ENCODE results near the gene CCDC107. TPM values are rescaled to one million over a fixed set of nuclear protein-coding genes. Genes with fewer than 3 reads are reported as not detected.
"Not testable (repeated sequence)": the region's sequence is repeated elsewhere in the genome, so short reads cannot be mapped to it uniquely, and the experiment has no call there.

Gene CCDC107
- total and polyA plus RNA-seq, 4 donors = 5.4 to 20.2 (median 10.4) TPM

DNA sequence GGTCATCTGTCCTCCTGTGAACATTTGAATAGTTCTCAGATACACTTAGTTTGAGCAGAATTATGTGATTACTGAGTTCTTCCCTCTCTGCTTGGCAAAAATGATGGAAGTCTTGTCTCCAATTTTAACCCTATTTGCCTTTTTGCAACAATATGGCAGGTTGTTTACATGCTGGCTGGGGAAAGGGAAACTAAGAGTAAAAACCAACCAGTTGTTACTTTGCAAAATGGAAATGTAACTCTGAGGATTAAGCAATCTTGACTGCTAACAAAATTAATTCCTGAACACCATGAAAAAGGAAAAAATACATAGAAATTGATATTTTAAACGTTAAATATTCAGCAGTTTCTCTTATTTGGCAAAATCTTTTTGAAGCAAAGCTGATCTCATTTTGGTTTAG lies 18.5 kb upstream of the CCDC107 start:
- no peaks in the 10 kb centered on the region for H3K27me3 ChIP-seq (ENCODE audit: control insufficient read depth in 4 of 4, insufficient read depth in 4 of 4, low read length in 3 of 4)
- no peak overlapping the region for H3K27ac ChIP-seq (ENCODE audit: low read depth in 1 of 2, low read length in 2 of 2)
- no peaks in the 10 kb centered on the region for H3K9me3 ChIP-seq (ENCODE audit: control insufficient read depth in 4 of 4, low read length in 3 of 4)
- 89% methylated on average over 1 of the region's 1 CpG for WGBS
- no peak for DNase-seq (ENCODE audit: low spot score)
- no peaks in the 10 kb centered on the region for H3K4me1 ChIP-seq (ENCODE audit: control insufficient read depth in 4 of 4, insufficient read depth in 4 of 4, low read length in 3 of 4)
- no peak overlapping the region for H3K9ac ChIP-seq (ENCODE audit: low read depth in 1 of 2, low read length in 2 of 2)
- H3K36me3 ChIP-seq (ENCODE audit: control insufficient read depth in 4 of 4, insufficient read depth in 3 of 4, low read depth in 1 of 4, low read length in 3 of 4) = no peaks in the 10 kb centered on the region
- no peak for TF ChIP-seq EGR1 (IDR thresholded peaks at IDR 0.05; ENCODE audit: low read depth in 2 of 2)
- TF ChIP-seq, protein P1, sequence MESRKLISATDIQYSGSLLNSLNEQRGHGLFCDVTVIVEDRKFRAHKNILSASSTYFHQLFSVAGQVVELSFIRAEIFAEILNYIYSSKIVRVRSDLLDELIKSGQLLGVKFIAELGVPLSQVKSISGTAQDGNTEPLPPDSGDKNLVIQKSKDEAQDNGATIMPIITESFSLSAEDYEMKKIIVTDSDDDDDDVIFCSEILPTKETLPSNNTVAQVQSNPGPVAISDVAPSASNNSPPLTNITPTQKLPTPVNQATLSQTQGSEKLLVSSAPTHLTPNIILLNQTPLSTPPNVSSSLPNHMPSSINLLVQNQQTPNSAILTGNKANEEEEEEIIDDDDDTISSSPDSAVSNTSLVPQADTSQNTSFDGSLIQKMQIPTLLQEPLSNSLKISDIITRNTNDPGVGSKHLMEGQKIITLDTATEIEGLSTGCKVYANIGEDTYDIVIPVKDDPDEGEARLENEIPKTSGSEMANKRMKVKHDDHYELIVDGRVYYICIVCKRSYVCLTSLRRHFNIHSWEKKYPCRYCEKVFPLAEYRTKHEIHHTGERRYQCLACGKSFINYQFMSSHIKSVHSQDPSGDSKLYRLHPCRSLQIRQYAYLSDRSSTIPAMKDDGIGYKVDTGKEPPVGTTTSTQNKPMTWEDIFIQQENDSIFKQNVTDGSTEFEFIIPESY (IDR thresholded peaks at IDR 0.05) = no peak
- no peak for TF ChIP-seq CTCF (IDR thresholded peaks at IDR 0.05; ENCODE audit: low read depth, low read length, missing input control)
- no peak for TF ChIP-seq JUND (IDR thresholded peaks at IDR 0.05)
- TF ChIP-seq RAD21 (IDR thresholded peaks at IDR 0.05) = no peak
- TF ChIP-seq, protein P2, sequence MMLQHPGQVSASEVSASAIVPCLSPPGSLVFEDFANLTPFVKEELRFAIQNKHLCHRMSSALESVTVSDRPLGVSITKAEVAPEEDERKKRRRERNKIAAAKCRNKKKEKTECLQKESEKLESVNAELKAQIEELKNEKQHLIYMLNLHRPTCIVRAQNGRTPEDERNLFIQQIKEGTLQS (IDR thresholded peaks at IDR 0.05) = no peak
- no peak for TF ChIP-seq RXRA (IDR thresholded peaks at IDR 0.05)
- TF ChIP-seq HNF4G (IDR thresholded peaks at IDR 0.05) = no peak
- TF ChIP-seq NR2F2 (IDR thresholded peaks at IDR 0.05) = no peak
- no peak for TF ChIP-seq SP1 (IDR thresholded peaks at IDR 0.05)
- TF ChIP-seq, protein P3, sequence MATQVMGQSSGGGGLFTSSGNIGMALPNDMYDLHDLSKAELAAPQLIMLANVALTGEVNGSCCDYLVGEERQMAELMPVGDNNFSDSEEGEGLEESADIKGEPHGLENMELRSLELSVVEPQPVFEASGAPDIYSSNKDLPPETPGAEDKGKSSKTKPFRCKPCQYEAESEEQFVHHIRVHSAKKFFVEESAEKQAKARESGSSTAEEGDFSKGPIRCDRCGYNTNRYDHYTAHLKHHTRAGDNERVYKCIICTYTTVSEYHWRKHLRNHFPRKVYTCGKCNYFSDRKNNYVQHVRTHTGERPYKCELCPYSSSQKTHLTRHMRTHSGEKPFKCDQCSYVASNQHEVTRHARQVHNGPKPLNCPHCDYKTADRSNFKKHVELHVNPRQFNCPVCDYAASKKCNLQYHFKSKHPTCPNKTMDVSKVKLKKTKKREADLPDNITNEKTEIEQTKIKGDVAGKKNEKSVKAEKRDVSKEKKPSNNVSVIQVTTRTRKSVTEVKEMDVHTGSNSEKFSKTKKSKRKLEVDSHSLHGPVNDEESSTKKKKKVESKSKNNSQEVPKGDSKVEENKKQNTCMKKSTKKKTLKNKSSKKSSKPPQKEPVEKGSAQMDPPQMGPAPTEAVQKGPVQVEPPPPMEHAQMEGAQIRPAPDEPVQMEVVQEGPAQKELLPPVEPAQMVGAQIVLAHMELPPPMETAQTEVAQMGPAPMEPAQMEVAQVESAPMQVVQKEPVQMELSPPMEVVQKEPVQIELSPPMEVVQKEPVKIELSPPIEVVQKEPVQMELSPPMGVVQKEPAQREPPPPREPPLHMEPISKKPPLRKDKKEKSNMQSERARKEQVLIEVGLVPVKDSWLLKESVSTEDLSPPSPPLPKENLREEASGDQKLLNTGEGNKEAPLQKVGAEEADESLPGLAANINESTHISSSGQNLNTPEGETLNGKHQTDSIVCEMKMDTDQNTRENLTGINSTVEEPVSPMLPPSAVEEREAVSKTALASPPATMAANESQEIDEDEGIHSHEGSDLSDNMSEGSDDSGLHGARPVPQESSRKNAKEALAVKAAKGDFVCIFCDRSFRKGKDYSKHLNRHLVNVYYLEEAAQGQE (IDR thresholded peaks at IDR 0.05) = no peak
- no peak for TF ChIP-seq YY1 (IDR thresholded peaks at IDR 0.05)
- no peak overlapping the region for H3K4me3 ChIP-seq (ENCODE audit: low read depth in 1 of 3, low read length in 3 of 3)

GRCh38 chr9:35640431-35640830 lies 17.7 kb upstream of the CCDC107 start:
- not testable (repeated sequence) for H3K9me3 ChIP-seq (ENCODE audit: control insufficient read depth in 4 of 4, low read length in 3 of 4); H3K27me3 ChIP-seq (ENCODE audit: control insufficient read depth in 4 of 4, insufficient read depth in 4 of 4, low read length in 3 of 4); DNase-seq (ENCODE audit: low spot score); H3K9ac ChIP-seq (ENCODE audit: low read depth in 1 of 2, low read length in 2 of 2); H3K27ac ChIP-seq (ENCODE audit: low read depth in 1 of 2, low read length in 2 of 2); H3K4me1 ChIP-seq (ENCODE audit: control insufficient read depth in 4 of 4, insufficient read depth in 4 of 4, low read length in 3 of 4); H3K36me3 ChIP-seq (ENCODE audit: control insufficient read depth in 4 of 4, insufficient read depth in 3 of 4, low read depth in 1 of 4, low read length in 3 of 4); H3K4me3 ChIP-seq (ENCODE audit: low read depth in 1 of 3, low read length in 3 of 3)
- WGBS = 97% methylated on average over 15 of the region's 15 CpGs

- H3K9me3 ChIP-seq (ENCODE audit: control insufficient read depth in 4 of 4, low read length in 3 of 4); H3K36me3 ChIP-seq (ENCODE audit: control insufficient read depth in 4 of 4, insufficient read depth in 3 of 4, low read depth in 1 of 4, low read length in 3 of 4); H3K9ac ChIP-seq (ENCODE audit: low read depth in 1 of 2, low read length in 2 of 2); H3K27ac ChIP-seq (ENCODE audit: low read depth in 1 of 2, low read length in 2 of 2); DNase-seq (ENCODE audit: low spot score); H3K4me1 ChIP-seq (ENCODE audit: control insufficient read depth in 4 of 4, insufficient read depth in 4 of 4, low read length in 3 of 4); H3K27me3 ChIP-seq (ENCODE audit: control insufficient read depth in 4 of 4, insufficient read depth in 4 of 4, low read length in 3 of 4); H3K4me3 ChIP-seq (ENCODE audit: low read depth in 1 of 3, low read length in 3 of 3): not testable (repeated sequence)
- WGBS = 83% methylated on average over 3 of the region's 3 CpGs
Observed at GRCh38 chr9:35641478-35641877, 16.6 kb upstream of the CCDC107 start.
